Stomach (tissue), 4 donors: ENCODE data around the gene PORCN.

ENCODE experiments used
- CTCF ChIP-seq, 7 experiments: fragments of 450-650 bp in 4 of 7; fragments of 200-600 bp in 3 of 7; sonication (generic) in 3 of 7; IDR thresholded peaks; one replicate each; pipeline ENCODE4 v1.5.1; 2016 to 2019; ENCODE audit warnings: antibody characterized with exemption in 7 of 7, control low read depth in 2 of 7, mild to moderate bottlenecking in 1 of 7
- EP300 ChIP-seq: sonication (generic); formaldehyde crosslinking; IDR thresholded peaks from one replicate; pipeline ENCODE4 v1.6.1; 2017; ENCODE audit warnings: antibody characterized with exemption
- POLR2A ChIP-seq, 4 donors: fragments of 450-650 bp; IDR thresholded peaks; one replicate each; pipeline ENCODE4 v1.6.1; 2016; ENCODE audit warnings: antibody characterized with exemption in 4 of 4, control low read depth in 2 of 4, mild to moderate bottlenecking in 1 of 4, moderate library complexity in 1 of 4
- POLR2AphosphoS5 ChIP-seq, 3 donors: sonication (generic); formaldehyde crosslinking; IDR thresholded peaks; one replicate each; pipeline ENCODE4 v1.6.1; 2016; ENCODE audit warnings: antibody characterized with exemption in 3 of 3

- TF ChIP-seq CTCF (IDR thresholded peaks at IDR 0.05): no peak
- TF ChIP-seq POLR2AphosphoS5 (IDR thresholded peaks at IDR 0.05): no peak
- TF ChIP-seq EP300: no peak
- no peak for TF ChIP-seq POLR2A (IDR thresholded peaks at IDR 0.05)
These were observed 10.9 kb upstream of the PORCN start for GRCh38 chrX:48497871-48498270.
